Panc1 (cell line): ENCODE measurements around the gene DOK6. TPM values are rescaled to one million over a fixed set of nuclear protein-coding genes. Genes with fewer than 3 reads are reported as not detected.

Experiments used
- ATAC-seq: fragments of 200-7000 bp; cut with Tn5 transposase; 2 replicates; pipeline ENCODE4 v1.9.1; 2020; ENCODE audit warnings: mild to moderate bottlenecking, moderate library complexity
- BruUV-seq: library from RNA; stranded (reverse); fragments of 400-500 nt; replicated peaks from 2 replicates; lab custom pipeline; 2021; lab: Mats Ljungman, UMichigan
- CTCF ChIA-PET: fragments of 300-600 bp; sonication (Branson Sonifier 250); formaldehyde crosslinking; loops from one replicate; lab custom pipeline; 2022; ENCODE audit warnings: antibody characterized with exemption; lab: Charles Lee
- POLR2A ChIA-PET: fragments of 300-600 bp; sonication (Branson Sonifier 250); formaldehyde crosslinking; loops from one replicate; lab custom pipeline; 2022; ENCODE audit warnings: antibody characterized with exemption; lab: Charles Lee
- DNase-seq: peaks from one replicate; pipeline ENCODE4 v3.0.0-alpha.2; 2010; ENCODE audit warnings: low read depth, low spot score
- H3K27ac ChIP-seq: 2 replicates; pipeline ENCODE4 v1.5.1; 2011; ENCODE audit warnings: mild to moderate bottlenecking, low read length, inconsistent platforms
- H3K27me3 ChIP-seq: fragments of 200-500 bp; sonication (Bioruptor generic); 2 replicates; pipeline ENCODE4 v1.6.0; 2014; ENCODE audit warnings: low read length, inconsistent platforms; ENCODE audit not compliant: control insufficient read depth, insufficient read depth
- H3K36me3 ChIP-seq: fragments of 200-500 bp; sonication (Bioruptor generic); 2 replicates; pipeline ENCODE4 v1.5.1; 2014; ENCODE audit warnings: inconsistent platforms, mild to moderate bottlenecking, low read length, moderate library complexity; ENCODE audit not compliant: control insufficient read depth, insufficient read depth
- H3K4me1 ChIP-seq: 2 replicates; pipeline ENCODE4 v1.5.1; 2011; ENCODE audit warnings: inconsistent platforms, mild to moderate bottlenecking, low read length, moderate library complexity; ENCODE audit not compliant: control insufficient read depth, insufficient read depth
- H3K4me3 ChIP-seq, 2 experiments: 2 replicates each; pipeline ENCODE4 v1.5.1; 2011 to 2012; ENCODE audit warnings: low read depth in 2 of 2, low read length in 2 of 2, mild to moderate bottlenecking in 2 of 2, inconsistent platforms in 1 of 2, moderate library complexity in 1 of 2
- H3K9me3 ChIP-seq: fragments of 200-500 bp; sonication (Bioruptor generic); 2 replicates; pipeline ENCODE4 v1.5.1; 2014; ENCODE audit warnings: low read depth, mild to moderate bottlenecking, inconsistent platforms, low read length, moderate library complexity; ENCODE audit not compliant: control insufficient read depth, insufficient read depth
- CTCF ChIP-seq: fragments of 450-650 bp; IDR thresholded peaks from 2 replicates; pipeline ENCODE4 v1.5.1; 2017; ENCODE audit warnings: mild to moderate bottlenecking
- POLR2AphosphoS5 ChIP-seq: IDR thresholded peaks from 2 replicates; pipeline ENCODE4 v1.6.1; 2012; ENCODE audit warnings: mild to moderate bottlenecking, low read depth, low read length, moderate library complexity
- REST ChIP-seq, 2 experiments: IDR thresholded peaks; 2 replicates each; pipeline ENCODE4 v1.6.1; 2011 to 2012; ENCODE audit warnings: low read depth in 2 of 2, control low read depth in 1 of 2, low read length in 1 of 2, mild to moderate bottlenecking in 1 of 2, moderate library complexity in 1 of 2; ENCODE audit not compliant: insufficient read depth in 1 of 2
- SIN3A ChIP-seq: IDR thresholded peaks from 2 replicates; pipeline ENCODE4 v1.6.1; 2012; ENCODE audit warnings: low read depth, mild to moderate bottlenecking, low read length, moderate library complexity, borderline replicate concordance; ENCODE audit not compliant: insufficient read depth
- TCF7L2 ChIP-seq: IDR thresholded peaks from 2 replicates; pipeline ENCODE4 v1.6.1; 2011; ENCODE audit warnings: mild to moderate bottlenecking, low read depth, low read length, inconsistent platforms
- in situ Hi-C: cut with HindIII; loops from 2 replicates; pipeline ENCODE4 v1.10.0; 2016; ENCODE audit warnings: low sequenced_read_pairs, low pct_unique_long_range_greater_than_20kb
- intact Hi-C: fragments of 100-400 bp; cut with micrococcal nuclease; formaldehyde crosslinking; loops from one replicate; pipeline ENCODE4 v1.10.0; 2022; ENCODE audit not compliant: unreplicated experiment
- total RNA-seq: library from RNA; stranded (reverse); gene quantifications from one replicate; pipeline ENCODE4 v1.2.1, GENCODE V29; 2021; ENCODE audit not compliant: unreplicated experiment

The DOK6 gene
- total RNA-seq, 1 experiment from 2014 or later, result not detected

GRCh38 chr18:69556228-69556627 lies 155.5 kb downstream of the DOK6 start:
- CTCF ChIA-PET, result no interaction called here

GRCh38 chr18:69557282-69557681 lies 156.6 kb downstream of the DOK6 start:
- H3K4me3 ChIP-seq, result no peak overlapping the region
- no peaks in the 10 kb centered on the region for H3K36me3 ChIP-seq
- TF ChIP-seq SIN3A (no peak), CTCF (no peak), REST (IDR thresholded peaks at IDR 0.05; ENCODE audit: insufficient read depth in 1 of 2, low read depth in 2 of 2, low read length in 1 of 2) (no peak), TCF7L2 (no peak)
- no peaks in the 10 kb centered on the region for H3K27me3 ChIP-seq
- ATAC-seq (no peak), DNase-seq (no peak)
- H3K9me3 ChIP-seq, result no peaks in the 10 kb centered on the region
- CTCF ChIA-PET, result no interaction called here
- no peaks in the 10 kb centered on the region for H3K4me1 ChIP-seq
- no peak overlapping the region for H3K27ac ChIP-seq
- BruUV-seq, result no TSS peak
- in situ Hi-C loops (no loop called here), intact Hi-C loops (no loop called here)
- POLR2A ChIA-PET, result interaction anchor here (0.6 kb wide), 1 partner anchor 499 kb away, joined by 3 read pairs; no protein-coding TSS in a partner anchor

More at GRCh38 chr18:69556228-69556627, 155.5 kb downstream of the DOK6 start:
- intact Hi-C loops, result no loop called here
- no peak for TF ChIP-seq CTCF
- no peak for TF ChIP-seq REST (IDR thresholded peaks at IDR 0.05; ENCODE audit: insufficient read depth in 1 of 2, low read depth in 2 of 2, low read length in 1 of 2)
- no peak for TF ChIP-seq SIN3A
- no peak for TF ChIP-seq TCF7L2
- no peak for TF ChIP-seq POLR2AphosphoS5
- no peak overlapping the region for H3K4me3 ChIP-seq
- no peak overlapping the region for H3K27ac ChIP-seq
- no peaks in the 10 kb centered on the region for H3K9me3 ChIP-seq
- POLR2A ChIA-PET, result no interaction called here
- H3K27me3 ChIP-seq, result no peaks in the 10 kb centered on the region
- no peak for ATAC-seq
- H3K36me3 ChIP-seq, result no peaks in the 10 kb centered on the region
- H3K4me1 ChIP-seq, result no peaks in the 10 kb centered on the region
- BruUV-seq, result no TSS peak
- in situ Hi-C loops, result no loop called here
- no peak for DNase-seq
